Activated T-helper 1 cell treated with anti-CD3 and anti-CD28 coated beads, Interleukin-12 subunit alpha, Interleukin-12 subunit beta, Interleukin-2, Interleukin-4 antibody, amounts not matched to agents 30 ng/mL and 10 ng/mL and 1 ng/mL, durations not matched to agents 14 hours and 24 hours and 36 hours (primary cell): ENCODE measurements around the gene ANKRD24. TPM values are rescaled to one million over a fixed set of nuclear protein-coding genes. Genes with fewer than 3 reads are reported as not detected.
A peak's percentile ranks its signal among the peaks of the same experiment; 100 is the strongest.
"Not testable (repeated sequence)": the region's sequence is repeated elsewhere in the genome, so short reads cannot be mapped to it uniquely, and the experiment has no call there.

ENCODE experiments used
- DNase-seq: peaks from one replicate; pipeline ENCODE4 v3.0.0; 2021; ENCODE audit warnings: low spot score
- H3K27ac Mint-ChIP-seq: one replicate; pipeline ENCODE4 v1.8.0; 2021; ENCODE audit warnings: mild to moderate bottlenecking, mixed read lengths
- H3K27me3 Mint-ChIP-seq: one replicate; pipeline ENCODE4 v1.8.0; 2022; ENCODE audit warnings: mild to moderate bottlenecking, moderate library complexity, mixed read lengths; ENCODE audit not compliant: insufficient read depth
- H3K36me3 Mint-ChIP-seq: one replicate; pipeline ENCODE4 v1.8.0; 2021; ENCODE audit warnings: low read depth, mixed read lengths
- H3K4me1 Mint-ChIP-seq: one replicate; pipeline ENCODE4 v1.8.0; 2021; ENCODE audit warnings: low read depth, mixed read lengths
- H3K4me3 Mint-ChIP-seq: one replicate; pipeline ENCODE4 v1.8.0; 2021; ENCODE audit warnings: mild to moderate bottlenecking, moderate library complexity, mixed read lengths
- H3K9me3 Mint-ChIP-seq: one replicate; pipeline ENCODE4 v1.8.0; 2021; ENCODE audit warnings: mixed read lengths
- intact Hi-C: fragments of 100-400 bp; cut with micrococcal nuclease; formaldehyde crosslinking; loops from one replicate; pipeline ENCODE4 v1.15.1; 2024
- total RNA-seq: library from RNA; stranded (reverse); gene quantifications from 2 replicates; pipeline ENCODE4 v1.2.3, GENCODE V29; 2022

The ANKRD24 gene
- total RNA-seq, 1 donor from 2014 or later: 0.49 TPM

- H3K9me3 Mint-ChIP-seq: no peaks in the 10 kb centered on the region
- no peak overlapping the region for H3K4me3 Mint-ChIP-seq
- no peak overlapping the region for H3K27ac Mint-ChIP-seq
- DNase-seq: no peak
- no peaks in the 10 kb centered on the region for H3K27me3 Mint-ChIP-seq
- intact Hi-C loops: no loop called here
- H3K4me1 Mint-ChIP-seq: peaks cover 5% of the 10 kb centered on the region
- peaks cover 6% of the 10 kb centered on the region for H3K36me3 Mint-ChIP-seq
These were observed 50.3 kb downstream of the ANKRD24 start for GRCh38 chr19:4232614-4233281.

DNA sequence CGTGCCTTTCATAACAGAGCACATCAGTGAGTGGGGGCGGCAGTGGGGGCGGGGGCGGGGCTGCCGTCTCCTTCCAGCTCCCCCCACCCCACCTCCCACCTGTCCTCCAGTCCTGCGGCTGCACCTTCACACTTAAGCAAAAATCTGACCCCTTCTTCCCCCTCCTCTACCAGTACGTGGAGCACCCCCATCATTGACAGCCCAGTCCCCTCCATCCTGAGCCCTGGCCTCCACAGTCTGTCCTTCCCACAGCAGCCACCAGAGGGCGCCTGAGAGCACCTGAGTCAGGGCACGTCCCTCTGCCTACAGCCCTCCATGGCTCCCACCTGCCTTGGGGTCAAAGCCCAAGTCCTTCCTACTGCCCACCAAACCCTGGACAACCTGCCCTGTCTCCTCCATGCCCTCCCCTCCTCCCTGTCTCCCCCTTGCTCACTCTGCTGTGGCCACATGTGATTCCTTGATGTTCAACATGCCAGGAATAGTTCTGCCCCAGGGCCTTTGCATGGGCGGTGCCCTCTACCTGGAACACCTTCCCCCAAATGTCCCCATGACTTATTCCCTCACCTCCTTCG, 50.9 kb downstream of the ANKRD24 start:
- peak overlapping the region; percentile 40 for H3K27ac Mint-ChIP-seq
- H3K36me3 Mint-ChIP-seq: peaks cover 6% of the 10 kb centered on the region
- peak; percentile 63 for DNase-seq
- no peaks in the 10 kb centered on the region for H3K27me3 Mint-ChIP-seq
- intact Hi-C loops: no loop called here
- H3K9me3 Mint-ChIP-seq: no peaks in the 10 kb centered on the region
- peak overlapping the region; percentile 32 for H3K4me3 Mint-ChIP-seq
- peaks cover 5% of the 10 kb centered on the region for H3K4me1 Mint-ChIP-seq

GRCh38 chr19:4234142-4234861, 51.8 kb downstream of the ANKRD24 start:
- no peaks in the 10 kb centered on the region for H3K27me3 Mint-ChIP-seq
- no peak for DNase-seq
- no peak overlapping the region for H3K4me3 Mint-ChIP-seq
- no peaks in the 10 kb centered on the region for H3K9me3 Mint-ChIP-seq
- intact Hi-C loops: no loop called here
- peaks cover 6% of the 10 kb centered on the region for H3K36me3 Mint-ChIP-seq
- peak overlapping the region; percentile 52 for H3K27ac Mint-ChIP-seq
- peaks cover 5% of the 10 kb centered on the region for H3K4me1 Mint-ChIP-seq

GRCh38 chr19:4234862-4235201, 52.3 kb downstream of the ANKRD24 start:
- intact Hi-C loops: no loop called here
- no peak for DNase-seq
- Mint-ChIP-seq H3K36me3 (peaks cover 6% of the 10 kb centered on the region), H3K4me3 (no peak overlapping the region), H3K4me1 (peaks cover 5% of the 10 kb centered on the region), H3K27ac (no peak overlapping the region), H3K9me3 (no peaks in the 10 kb centered on the region), H3K27me3 (no peaks in the 10 kb centered on the region)

GRCh38 chr19:4237510-4237909, 55.0 kb downstream of the ANKRD24 start:
- H3K36me3 Mint-ChIP-seq, H3K27ac Mint-ChIP-seq, H3K4me1 Mint-ChIP-seq, H3K27me3 Mint-ChIP-seq, H3K4me3 Mint-ChIP-seq, H3K9me3 Mint-ChIP-seq, intact Hi-C loops, DNase-seq: not testable (repeated sequence)

GRCh38 chr19:4238831-4239230, 56.3 kb downstream of the ANKRD24 start:
- Mint-ChIP-seq H3K27me3 (no peaks in the 10 kb centered on the region), H3K4me1 (no peaks in the 10 kb centered on the region), H3K4me3 (no peak overlapping the region), H3K27ac (no peak overlapping the region), H3K9me3 (peaks cover 5% of the 10 kb centered on the region), H3K36me3 (peaks cover 4% of the 10 kb centered on the region)
- intact Hi-C loops: no loop called here
- DNase-seq: no peak

DNA sequence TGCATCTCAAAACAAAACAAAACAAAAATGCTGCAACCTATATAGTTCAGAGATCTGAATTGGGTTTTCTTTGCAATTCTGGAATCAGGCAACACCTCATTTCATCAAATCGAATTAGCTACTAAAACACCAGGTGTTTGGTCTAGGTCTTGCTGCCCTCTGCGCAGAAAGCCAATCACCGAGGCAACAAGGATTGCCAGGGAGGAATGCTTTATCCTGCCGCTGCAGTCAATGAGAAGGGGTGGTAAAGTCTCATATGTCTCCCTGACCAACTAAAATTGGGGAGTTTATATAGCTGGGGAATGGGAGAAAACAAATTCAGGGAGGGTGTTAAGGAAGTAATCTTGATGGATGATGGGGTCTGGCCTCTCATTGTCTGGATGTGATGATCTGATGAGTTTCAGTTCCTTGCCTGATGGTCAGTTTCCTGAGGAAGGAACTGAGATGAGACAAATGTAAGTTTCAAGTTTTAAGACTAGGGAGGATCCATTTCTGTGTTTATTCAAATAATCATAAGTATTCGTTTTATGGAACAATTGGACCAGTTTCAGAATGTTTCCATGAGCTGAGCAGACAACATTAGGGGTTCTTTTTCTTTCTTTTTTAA, 59.4 kb downstream of the ANKRD24 start:
- no peak overlapping the region for H3K4me3 Mint-ChIP-seq
- DNase-seq: no peak
- peaks cover 6% of the 10 kb centered on the region for H3K4me1 Mint-ChIP-seq
- H3K9me3 Mint-ChIP-seq: peaks cover 5% of the 10 kb centered on the region
- H3K27ac Mint-ChIP-seq: no peak overlapping the region
- peaks cover 6% of the 10 kb centered on the region for H3K36me3 Mint-ChIP-seq
- intact Hi-C loops: no loop called here
- H3K27me3 Mint-ChIP-seq: no peaks in the 10 kb centered on the region

GRCh38 chr19:4245938-4246337, 63.4 kb downstream of the ANKRD24 start:
- Mint-ChIP-seq H3K4me1 (peaks cover 11% of the 10 kb centered on the region), H3K36me3 (peaks cover 29% of the 10 kb centered on the region), H3K4me3 (peak overlapping the region; percentile 96)
- H3K27ac Mint-ChIP-seq, H3K27me3 Mint-ChIP-seq, H3K9me3 Mint-ChIP-seq, DNase-seq: not testable (repeated sequence)
- intact Hi-C loops: loop anchor here (2.0 kb wide), 3 partner anchors 21 to 63 kb away; partner anchors contain the start of genes ANKRD24, FSD1 and SIRT6

GRCh38 chr19:4246767-4247593, 64.5 kb downstream of the ANKRD24 start, which contains the start of gene YJU2:
Gene YJU2 (plus strand): TSS chr19:4247080. CDS start chr19:4247147, 67 bp downstream.
- peak; percentile 99 for DNase-seq
- peak within 1 kb of the TSS; percentile 100 for H3K27ac Mint-ChIP-seq
- H3K27me3 Mint-ChIP-seq: no peaks in the 10 kb centered on the region
- H3K9me3 Mint-ChIP-seq: peaks cover 2% of the 10 kb centered on the region
- H3K4me1 Mint-ChIP-seq: peaks cover 11% of the 10 kb centered on the region
- intact Hi-C loops: loop anchor here (1.0 to 2.0 kb wide), 11 partner anchors 18 to 484 kb away; partner anchors contain the start of genes ANKRD24, CHAF1A, EBI3 and FSD1
- H3K36me3 Mint-ChIP-seq: peaks cover 36% of the 10 kb centered on the region
- peak within 1 kb of the TSS; percentile 96 for H3K4me3 Mint-ChIP-seq

DNA sequence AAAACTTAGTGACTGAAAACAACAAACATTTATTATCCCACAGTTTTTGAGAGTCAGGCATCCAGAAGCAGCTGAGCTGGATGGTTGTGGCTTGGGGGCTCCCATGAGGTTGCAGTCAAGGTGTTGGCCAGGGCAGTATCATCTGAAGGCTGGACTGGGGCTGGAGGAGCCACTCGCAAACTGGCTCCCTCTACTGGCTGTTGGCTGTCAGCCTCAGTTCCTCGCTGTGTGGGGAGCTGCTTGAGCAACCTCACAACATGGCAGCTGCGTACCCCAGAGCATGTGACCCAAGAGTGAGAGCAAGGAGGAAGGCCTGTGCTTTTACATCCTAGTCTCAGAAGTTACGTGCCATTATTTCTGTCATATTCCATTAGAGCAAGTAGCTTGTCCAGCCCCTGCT, 74.1 kb downstream of the ANKRD24 start:
- Mint-ChIP-seq H3K4me3 (no peak overlapping the region), H3K9me3 (peaks cover 7% of the 10 kb centered on the region), H3K27ac (no peak overlapping the region), H3K36me3 (peaks cover 52% of the 10 kb centered on the region), H3K27me3 (no peaks in the 10 kb centered on the region), H3K4me1 (no peaks in the 10 kb centered on the region)
- DNase-seq: no peak
- intact Hi-C loops: no loop called here

- no peak for DNase-seq
- Mint-ChIP-seq H3K4me3 (no peak overlapping the region), H3K27ac (no peak overlapping the region), H3K36me3 (peaks cover 48% of the 10 kb centered on the region), H3K27me3 (no peaks in the 10 kb centered on the region), H3K9me3 (peaks cover 7% of the 10 kb centered on the region), H3K4me1 (no peaks in the 10 kb centered on the region)
- intact Hi-C loops: no loop called here
These were observed 74.5 kb downstream of the ANKRD24 start for GRCh38 chr19:4257025-4257424.

DNA sequence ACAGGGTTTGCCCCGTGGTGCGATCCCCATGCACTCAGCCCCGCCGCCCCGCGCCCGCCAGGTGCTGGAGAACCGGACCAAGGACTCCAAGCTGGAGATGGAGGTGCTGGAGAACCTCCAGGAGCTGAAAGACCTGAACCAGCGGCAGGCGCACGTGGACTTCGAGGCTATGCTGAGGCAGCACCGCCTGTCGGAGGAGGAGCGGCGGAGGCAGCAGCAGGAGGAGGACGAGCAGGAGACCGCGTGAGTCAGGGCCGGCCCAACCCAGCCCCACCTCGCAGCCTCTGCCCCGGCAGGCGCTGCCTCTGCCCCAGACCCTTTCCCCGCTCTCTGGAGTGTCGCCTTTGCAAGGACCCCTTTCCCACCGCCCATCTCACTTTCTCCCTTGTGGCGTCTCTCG, 75.7 kb downstream of the ANKRD24 start:
- H3K9me3 Mint-ChIP-seq: peaks cover 7% of the 10 kb centered on the region
- intact Hi-C loops: no loop called here
- no peak for DNase-seq
- peaks cover 40% of the 10 kb centered on the region for H3K36me3 Mint-ChIP-seq
- no peak overlapping the region for H3K27ac Mint-ChIP-seq
- H3K27me3 Mint-ChIP-seq: no peaks in the 10 kb centered on the region
- H3K4me1 Mint-ChIP-seq: no peaks in the 10 kb centered on the region
- H3K4me3 Mint-ChIP-seq: no peak overlapping the region
